HepG2 (cell line): ENCODE results near the gene TMEM131L. TPM values are rescaled to one million over a fixed set of nuclear protein-coding genes. Genes with fewer than 3 reads are reported as not detected.
A peak's percentile ranks its signal among the peaks of the same experiment; 100 is the strongest.

ENCODE experiments used
- ASH2L ChIP-seq: fragments of 300-600, 200-600 bp; sonication (generic); IDR thresholded peaks from 2 replicates; pipeline ENCODE4 v1.7.0; 2017; ENCODE audit warnings: low read depth, mild to moderate bottlenecking, moderate library complexity, mixed read lengths, low read length; ENCODE audit not compliant: insufficient read length
- FOSL2 ChIP-seq: sonication (generic); formaldehyde crosslinking; IDR thresholded peaks from 2 replicates; pipeline ENCODE4 v1.4.0; 2020; ENCODE audit warnings: missing genetic modification reagents
- FOXO1 ChIP-seq: sonication (generic); formaldehyde crosslinking; IDR thresholded peaks from 2 replicates; pipeline ENCODE4 v1.4.0; 2020; ENCODE audit warnings: missing genetic modification reagents
- MAFG ChIP-seq: sonication (generic); formaldehyde crosslinking; IDR thresholded peaks from 2 replicates; pipeline ENCODE4 v1.5.1; 2020; ENCODE audit warnings: mild to moderate bottlenecking, missing genetic modification reagents
- MAFK ChIP-seq, 2 experiments: IDR thresholded peaks in 1 of 2; conservative IDR thresholded peaks in 1 of 2; 2 replicates each; pipeline ENCODE4 v1.6.1; 2011; ENCODE audit warnings: improper control_type of control experiment in 2 of 2, low read length in 2 of 2
- MLLT10 ChIP-seq: sonication (generic); formaldehyde crosslinking; IDR thresholded peaks from 2 replicates; pipeline ENCODE4 v1.4.0; 2020; ENCODE audit warnings: missing genetic modification reagents
- SP140L ChIP-seq: sonication (generic); formaldehyde crosslinking; IDR thresholded peaks from 2 replicates; pipeline ENCODE4 v1.4.0; 2020; ENCODE audit warnings: missing genetic modification reagents, borderline replicate concordance
- SP2 ChIP-seq: sonication (generic); formaldehyde crosslinking; IDR thresholded peaks from 2 replicates; pipeline ENCODE4 v1.5.1; 2020; ENCODE audit warnings: mild to moderate bottlenecking, missing genetic modification reagents
- ZNF292 ChIP-seq: sonication (generic); formaldehyde crosslinking; IDR thresholded peaks from 2 replicates; pipeline ENCODE4 v1.8.1; 2022; ENCODE audit warnings: mild to moderate bottlenecking, low read depth, missing genetic modification reagents, borderline replicate concordance
- ZNF572 ChIP-seq: sonication (generic); formaldehyde crosslinking; IDR thresholded peaks from 2 replicates; pipeline ENCODE4 v1.5.1; 2020; ENCODE audit warnings: mild to moderate bottlenecking, missing genetic modification reagents
- ZNF709 ChIP-seq: sonication (generic); formaldehyde crosslinking; IDR thresholded peaks from 2 replicates; pipeline ENCODE4 v1.5.0; 2020; ENCODE audit warnings: mild to moderate bottlenecking, missing genetic modification reagents
- ZNF790 ChIP-seq: sonication (generic); formaldehyde crosslinking; IDR thresholded peaks from 2 replicates; pipeline ENCODE4 v1.8.0; 2022; ENCODE audit warnings: missing genetic modification reagents, mild to moderate bottlenecking, borderline replicate concordance
- polyA plus RNA-seq, 8 experiments: library from polyadenylated mRNA; depleted of rRNA in 3 of 8; stranded (reverse) in 7 of 8; unstranded in 1 of 8; fragments of >200 nt; fragmentation: Illumina TruSeq in 4 of 8; extraction: Trizol in 4 of 8; gene quantifications; 2 replicates each; pipeline versions ENCODE4 v1.2.1 to v1.2.3, GENCODE V29; 2011 to 2016; ENCODE audit warnings: low read depth in 4 of 8, missing spikeins in 1 of 8, mixed read lengths in 1 of 8; ENCODE audit not compliant: insufficient read depth in 1 of 8
- total RNA-seq, 5 experiments: library from RNA; depleted of rRNA; stranded (reverse); fragments of >200 nt; fragmentation: Illumina TruSeq; extraction: Trizol; gene quantifications; 2 replicates each; pipeline ENCODE4 v1.2.3, GENCODE V29; 2016; ENCODE audit warnings: low read depth in 1 of 5
- TF ChIP-seq, protein P1 (sequence below): IDR thresholded peaks from 2 replicates; pipeline ENCODE4 v1.4.0; 2020; ENCODE audit warnings: mild to moderate bottlenecking, missing genetic modification reagents
- TF ChIP-seq, protein P2 (sequence below): sonication (generic); formaldehyde crosslinking; IDR thresholded peaks from 2 replicates; pipeline ENCODE4 v1.4.0; 2020; ENCODE audit warnings: missing genetic modification reagents, borderline replicate concordance
- TF ChIP-seq, protein P3 (sequence below): sonication (generic); formaldehyde crosslinking; IDR thresholded peaks from 2 replicates; pipeline ENCODE4 v1.8.1; 2022; ENCODE audit warnings: mild to moderate bottlenecking, missing genetic modification reagents
- TF ChIP-seq, protein P4 (sequence below): sonication (generic); formaldehyde crosslinking; IDR thresholded peaks from 2 replicates; pipeline ENCODE4 v1.5.0; 2020; ENCODE audit warnings: missing genetic modification reagents

Gene TMEM131L
- total and polyA plus RNA-seq, 2 of the 13 experiments (the other 11 are each of a cell fraction or from before 2014, with no cell fraction given): 2.2 to 4.5 TPM

DNA sequence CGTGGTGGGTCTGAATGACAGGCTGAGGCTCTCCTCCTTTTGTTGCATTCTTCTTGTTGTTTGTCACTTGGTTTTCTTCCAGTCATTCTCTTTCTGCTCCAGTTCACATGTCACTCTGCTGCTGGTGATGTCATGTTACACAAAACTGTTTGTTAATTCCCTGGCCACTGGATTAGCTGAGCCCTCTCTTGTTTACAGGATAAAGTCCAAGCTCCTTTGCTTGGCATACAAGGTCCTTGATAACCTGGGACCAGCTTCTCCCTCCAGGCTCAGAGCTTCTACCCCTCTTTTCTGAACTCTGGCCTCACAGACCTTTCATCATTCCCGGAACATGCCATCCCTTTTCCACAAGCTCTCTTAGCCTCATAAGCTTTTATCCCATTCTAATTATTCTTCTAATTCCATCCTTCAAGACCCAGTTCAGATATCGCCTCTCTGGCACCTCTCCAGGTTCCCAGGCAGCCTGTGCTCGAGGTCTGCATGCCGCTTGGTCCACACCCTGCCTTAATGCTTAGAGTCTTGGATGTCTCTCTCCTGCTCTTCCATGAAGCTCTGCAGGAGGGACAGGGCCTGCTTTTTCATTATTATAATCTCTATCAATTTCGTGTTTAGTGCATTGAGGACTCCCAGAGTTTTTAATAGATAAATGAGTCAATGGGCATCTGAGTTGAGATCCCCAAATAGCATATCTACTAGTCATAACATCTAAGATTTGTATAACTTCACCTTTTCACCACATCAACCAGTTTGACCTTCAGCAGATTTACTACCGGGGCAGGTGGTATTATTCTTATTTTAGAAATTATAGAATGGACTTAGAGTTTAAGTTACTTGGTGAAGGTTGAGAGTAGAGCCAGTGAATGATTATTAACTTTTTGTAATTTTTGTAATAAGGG lies 98.7 kb downstream of the TMEM131L start (continued):
- TF ChIP-seq, protein P1, sequence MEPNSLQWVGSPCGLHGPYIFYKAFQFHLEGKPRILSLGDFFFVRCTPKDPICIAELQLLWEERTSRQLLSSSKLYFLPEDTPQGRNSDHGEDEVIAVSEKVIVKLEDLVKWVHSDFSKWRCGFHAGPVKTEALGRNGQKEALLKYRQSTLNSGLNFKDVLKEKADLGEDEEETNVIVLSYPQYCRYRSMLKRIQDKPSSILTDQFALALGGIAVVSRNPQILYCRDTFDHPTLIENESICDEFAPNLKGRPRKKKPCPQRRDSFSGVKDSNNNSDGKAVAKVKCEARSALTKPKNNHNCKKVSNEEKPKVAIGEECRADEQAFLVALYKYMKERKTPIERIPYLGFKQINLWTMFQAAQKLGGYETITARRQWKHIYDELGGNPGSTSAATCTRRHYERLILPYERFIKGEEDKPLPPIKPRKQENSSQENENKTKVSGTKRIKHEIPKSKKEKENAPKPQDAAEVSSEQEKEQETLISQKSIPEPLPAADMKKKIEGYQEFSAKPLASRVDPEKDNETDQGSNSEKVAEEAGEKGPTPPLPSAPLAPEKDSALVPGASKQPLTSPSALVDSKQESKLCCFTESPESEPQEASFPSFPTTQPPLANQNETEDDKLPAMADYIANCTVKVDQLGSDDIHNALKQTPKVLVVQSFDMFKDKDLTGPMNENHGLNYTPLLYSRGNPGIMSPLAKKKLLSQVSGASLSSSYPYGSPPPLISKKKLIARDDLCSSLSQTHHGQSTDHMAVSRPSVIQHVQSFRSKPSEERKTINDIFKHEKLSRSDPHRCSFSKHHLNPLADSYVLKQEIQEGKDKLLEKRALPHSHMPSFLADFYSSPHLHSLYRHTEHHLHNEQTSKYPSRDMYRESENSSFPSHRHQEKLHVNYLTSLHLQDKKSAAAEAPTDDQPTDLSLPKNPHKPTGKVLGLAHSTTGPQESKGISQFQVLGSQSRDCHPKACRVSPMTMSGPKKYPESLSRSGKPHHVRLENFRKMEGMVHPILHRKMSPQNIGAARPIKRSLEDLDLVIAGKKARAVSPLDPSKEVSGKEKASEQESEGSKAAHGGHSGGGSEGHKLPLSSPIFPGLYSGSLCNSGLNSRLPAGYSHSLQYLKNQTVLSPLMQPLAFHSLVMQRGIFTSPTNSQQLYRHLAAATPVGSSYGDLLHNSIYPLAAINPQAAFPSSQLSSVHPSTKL (CRISPR knock-in tag): peak; percentile 98
- TF ChIP-seq SP2 (CRISPR knock-in tag) (no peak), FOXO1 (CRISPR knock-in tag) (peak; percentile 96), MLLT10 (CRISPR knock-in tag) (no peak), ZNF790 (no peak), MAFK (conservative IDR thresholded peaks at IDR 0.05 in 1 of 2, IDR thresholded peaks at IDR 0.05 in 1 of 2; ENCODE audit: low read length in 2 of 2) (no peak), SP140L (no peak), MAFG (CRISPR knock-in tag) (no peak), ZNF572 (no peak), ZNF292 (peak; percentile 78; the same call in 1 of the 2 replicates), ZNF709 (no peak; the same call in 1 of the 2 replicates), FOSL2 (CRISPR knock-in tag) (peak; percentile 83), ASH2L (peak; percentile 93)
- TF ChIP-seq, protein P2, sequence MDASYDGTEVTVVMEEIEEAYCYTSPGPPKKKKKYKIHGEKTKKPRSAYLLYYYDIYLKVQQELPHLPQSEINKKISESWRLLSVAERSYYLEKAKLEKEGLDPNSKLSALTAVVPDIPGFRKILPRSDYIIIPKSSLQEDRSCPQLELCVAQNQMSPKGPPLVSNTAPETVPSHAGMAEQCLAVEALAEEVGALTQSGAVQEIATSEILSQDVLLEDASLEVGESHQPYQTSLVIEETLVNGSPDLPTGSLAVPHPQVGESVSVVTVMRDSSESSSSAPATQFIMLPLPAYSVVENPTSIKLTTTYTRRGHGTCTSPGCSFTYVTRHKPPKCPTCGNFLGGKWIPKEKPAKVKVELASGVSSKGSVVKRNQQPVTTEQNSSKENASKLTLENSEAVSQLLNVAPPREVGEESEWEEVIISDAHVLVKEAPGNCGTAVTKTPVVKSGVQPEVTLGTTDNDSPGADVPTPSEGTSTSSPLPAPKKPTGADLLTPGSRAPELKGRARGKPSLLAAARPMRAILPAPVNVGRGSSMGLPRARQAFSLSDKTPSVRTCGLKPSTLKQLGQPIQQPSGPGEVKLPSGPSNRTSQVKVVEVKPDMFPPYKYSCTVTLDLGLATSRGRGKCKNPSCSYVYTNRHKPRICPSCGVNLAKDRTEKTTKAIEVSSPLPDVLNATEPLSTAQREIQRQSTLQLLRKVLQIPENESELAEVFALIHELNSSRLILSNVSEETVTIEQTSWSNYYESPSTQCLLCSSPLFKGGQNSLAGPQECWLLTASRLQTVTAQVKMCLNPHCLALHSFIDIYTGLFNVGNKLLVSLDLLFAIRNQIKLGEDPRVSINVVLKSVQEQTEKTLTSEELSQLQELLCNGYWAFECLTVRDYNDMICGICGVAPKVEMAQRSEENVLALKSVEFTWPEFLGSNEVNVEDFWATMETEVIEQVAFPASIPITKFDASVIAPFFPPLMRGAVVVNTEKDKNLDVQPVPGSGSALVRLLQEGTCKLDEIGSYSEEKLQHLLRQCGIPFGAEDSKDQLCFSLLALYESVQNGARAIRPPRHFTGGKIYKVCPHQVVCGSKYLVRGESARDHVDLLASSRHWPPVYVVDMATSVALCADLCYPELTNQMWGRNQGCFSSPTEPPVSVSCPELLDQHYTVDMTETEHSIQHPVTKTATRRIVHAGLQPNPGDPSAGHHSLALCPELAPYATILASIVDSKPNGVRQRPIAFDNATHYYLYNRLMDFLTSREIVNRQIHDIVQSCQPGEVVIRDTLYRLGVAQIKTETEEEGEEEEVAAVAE (CRISPR knock-in tag): peak; percentile 72
- TF ChIP-seq, protein P3, sequence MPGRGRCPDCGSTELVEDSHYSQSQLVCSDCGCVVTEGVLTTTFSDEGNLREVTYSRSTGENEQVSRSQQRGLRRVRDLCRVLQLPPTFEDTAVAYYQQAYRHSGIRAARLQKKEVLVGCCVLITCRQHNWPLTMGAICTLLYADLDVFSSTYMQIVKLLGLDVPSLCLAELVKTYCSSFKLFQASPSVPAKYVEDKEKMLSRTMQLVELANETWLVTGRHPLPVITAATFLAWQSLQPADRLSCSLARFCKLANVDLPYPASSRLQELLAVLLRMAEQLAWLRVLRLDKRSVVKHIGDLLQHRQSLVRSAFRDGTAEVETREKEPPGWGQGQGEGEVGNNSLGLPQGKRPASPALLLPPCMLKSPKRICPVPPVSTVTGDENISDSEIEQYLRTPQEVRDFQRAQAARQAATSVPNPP (CRISPR knock-in tag): no peak
- TF ChIP-seq, protein P4, sequence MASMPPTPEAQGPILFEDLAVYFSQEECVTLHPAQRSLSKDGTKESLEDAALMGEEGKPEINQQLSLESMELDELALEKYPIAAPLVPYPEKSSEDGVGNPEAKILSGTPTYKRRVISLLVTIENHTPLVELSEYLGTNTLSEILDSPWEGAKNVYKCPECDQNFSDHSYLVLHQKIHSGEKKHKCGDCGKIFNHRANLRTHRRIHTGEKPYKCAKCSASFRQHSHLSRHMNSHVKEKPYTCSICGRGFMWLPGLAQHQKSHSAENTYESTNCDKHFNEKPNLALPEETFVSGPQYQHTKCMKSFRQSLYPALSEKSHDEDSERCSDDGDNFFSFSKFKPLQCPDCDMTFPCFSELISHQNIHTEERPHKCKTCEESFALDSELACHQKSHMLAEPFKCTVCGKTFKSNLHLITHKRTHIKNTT: no peak
